K562 (cell line): ENCODE results near the gene SRRM5. TPM values are rescaled to one million over a fixed set of nuclear protein-coding genes. Genes with fewer than 3 reads are reported as not detected.

Experiments used
- ATAC-seq: fragments of 200-7000 bp; cut with Tn5 transposase; 3 replicates; pipeline ENCODE4 v1.9.1; 2020; ENCODE audit warnings: moderate library complexity
- BruUV-seq: library from RNA; stranded (reverse); fragments of 400-500 nt; replicated peaks from 2 replicates; lab custom pipeline; 2021; lab: Mats Ljungman, UMichigan
- CTCF ChIA-PET: fragments of 300-600 bp; formaldehyde crosslinking; extraction: SDS; loops from one replicate; lab custom pipeline; 2021; ENCODE audit warnings: low intra/inter-chr PET ratio; lab: Yijun Ruan, JAX
- POLR2A ChIA-PET: fragments of 300-600, 350-650 bp; sonication (Branson Sonifier 250); formaldehyde crosslinking; extraction: SDS; loops from one replicate; lab custom pipeline; 2021; ENCODE audit warnings: antibody characterized with exemption, inconsistent platforms; lab: Yijun Ruan, JAX
- DNase-seq, 4 experiments: peaks; one replicate each; pipeline versions ENCODE4 v3.0.0 to v3.0.0-alpha.2; 2011 to 2018; ENCODE audit warnings: low spot score in 3 of 4, mixed read lengths in 3 of 4; ENCODE audit errors: extremely low read depth in 1 of 4
- FAIRE-seq: peaks from 2 replicates; lab custom pipeline; 2011; peaks lifted over from hg19 to GRCh38; lab: Jason Lieb, UNC
- H2AFZ ChIP-seq: 2 replicates; pipeline ENCODE4 v1.6.0; 2011; ENCODE audit warnings: low read depth, low read length, control low read depth, inconsistent platforms
- H3K27ac ChIP-seq: fragments of 200-600 bp; 3 replicates; pipeline ENCODE4 v1.8.0; 2011; ENCODE audit warnings: low read depth, mild to moderate bottlenecking, control low read depth, inconsistent platforms, low read length, moderate library complexity, mixed read lengths; ENCODE audit errors: extremely low read depth
- H3K27me3 ChIP-seq, 2 experiments: fragments of 300-600 bp in 1 of 2; 2 replicates in 1 of 2; 3 replicates in 1 of 2; pipeline versions ENCODE4 v1.6.0 to v1.8.0; 2011; ENCODE audit warnings: inconsistent platforms in 2 of 2, low read length in 2 of 2, mild to moderate bottlenecking in 1 of 2, mixed read lengths in 1 of 2, moderate library complexity in 1 of 2; ENCODE audit not compliant: control insufficient read depth in 2 of 2, insufficient read depth in 2 of 2
- H3K36me3 ChIP-seq: fragments of 300-600 bp; 3 replicates; pipeline ENCODE4 v1.8.0; 2011; ENCODE audit warnings: mild to moderate bottlenecking, low read length, inconsistent platforms; ENCODE audit not compliant: control insufficient read depth, insufficient read depth
- H3K4me1 ChIP-seq, 2 experiments: fragments of 200-600 bp in 1 of 2; replicated peaks in 1 of 2; 2 replicates in 1 of 2; 3 replicates in 1 of 2; pipeline versions ENCODE4 v1.5.1 to v1.8.0; 2011; ENCODE audit warnings: inconsistent platforms in 2 of 2, low read length in 2 of 2, mild to moderate bottlenecking in 1 of 2, mixed read lengths in 1 of 2, moderate library complexity in 1 of 2; ENCODE audit not compliant: control insufficient read depth in 2 of 2, insufficient read depth in 2 of 2
- H3K4me2 ChIP-seq: 2 replicates; pipeline ENCODE4 v1.6.1; 2011; ENCODE audit warnings: low read length, control low read depth, inconsistent platforms, mixed read lengths; ENCODE audit not compliant: insufficient read depth
- H3K4me3 ChIP-seq: fragments of 200-600 bp; sonication (generic), shearing (Covaris generic); 2 replicates; pipeline ENCODE4 v1.5.1; 2016; ENCODE audit warnings: control low read depth, inconsistent platforms
- H3K79me2 ChIP-seq: fragments of 200-600 bp; 3 replicates; pipeline ENCODE4 v1.8.0; 2011; ENCODE audit warnings: low read length, inconsistent platforms; ENCODE audit not compliant: control insufficient read depth, insufficient read depth
- H3K9ac ChIP-seq, 2 experiments: 2 replicates each; pipeline versions ENCODE4 v1.6.0 to v1.6.1; 2011; ENCODE audit warnings: low read depth in 2 of 2, low read length in 2 of 2, control low read depth in 1 of 2, inconsistent platforms in 1 of 2, mild to moderate bottlenecking in 1 of 2, mixed read lengths in 1 of 2; ENCODE audit not compliant: insufficient read depth in 1 of 2
- H3K9me1 ChIP-seq: one replicate; pipeline ENCODE4 v1.6.0; 2011; ENCODE audit warnings: inconsistent platforms, mild to moderate bottlenecking, low read length, moderate library complexity; ENCODE audit not compliant: control insufficient read depth, insufficient read depth
- H3K9me3 ChIP-seq: replicated peaks from 2 replicates; pipeline ENCODE4 v1.5.1; 2011; ENCODE audit warnings: low read depth, low read length, inconsistent platforms; ENCODE audit not compliant: control insufficient read depth, insufficient read depth
- H4K20me1 ChIP-seq: replicated peaks from 2 replicates; pipeline ENCODE4 v1.6.1; 2011; ENCODE audit warnings: low read length, inconsistent platforms, mixed read lengths; ENCODE audit not compliant: control insufficient read depth, insufficient read depth
- KAT8 ChIP-seq: fragments of 450-650 bp; IDR thresholded peaks from 2 replicates; pipeline ENCODE4 v1.6.1; 2016; ENCODE audit warnings: low read depth, mild to moderate bottlenecking
- KDM5B ChIP-seq: fragments of 200-600 bp; sonication (generic); IDR thresholded peaks from 2 replicates; pipeline ENCODE4 v1.6.1; 2012; ENCODE audit warnings: low read depth, mild to moderate bottlenecking, moderate library complexity, low read length, control low read depth, inconsistent platforms; ENCODE audit not compliant: insufficient replicate concordance
- KLF10 ChIP-seq: fragments of 250-450 bp; sonication (Bioruptor Pico); IDR thresholded peaks from 2 replicates; pipeline ENCODE4 v1.6.1; 2021; ENCODE audit warnings: matching md5 sums
- PTRF ChIP-seq: fragments of 450-650 bp; IDR thresholded peaks from 2 replicates; pipeline ENCODE4 v1.6.1; 2016; ENCODE audit warnings: mild to moderate bottlenecking, missing genetic modification characterization, missing compliant biosample characterization
- RBM39 ChIP-seq: fragments of 200-400 bp; formaldehyde crosslinking; optimal IDR thresholded peaks from 2 replicates; pipeline ENCODE3; 2018; ENCODE audit warnings: low read depth, low read length
- SP2 ChIP-seq: IDR thresholded peaks from 2 replicates; pipeline ENCODE4 v1.6.1; 2011; ENCODE audit warnings: mild to moderate bottlenecking, low read depth, low read length, moderate library complexity; ENCODE audit not compliant: poor library complexity, severe bottlenecking; ENCODE audit errors: extremely low read depth
- ZNF384 ChIP-seq: IDR thresholded peaks from 2 replicates; pipeline ENCODE4 v1.6.1; 2012; ENCODE audit warnings: low read depth, low read length, improper control_type of control experiment
- ZNF431 ChIP-seq: sonication (generic); formaldehyde crosslinking; IDR thresholded peaks from 2 replicates; pipeline ENCODE4 v1.8.0; 2022; ENCODE audit warnings: mild to moderate bottlenecking, missing genetic modification reagents
- ZNF699 ChIP-seq: fragments of 250-450 bp; sonication (Bioruptor Pico); IDR thresholded peaks from 2 replicates; pipeline ENCODE4 v1.8.0; 2021; ENCODE audit warnings: mild to moderate bottlenecking, moderate library complexity; ENCODE audit not compliant: insufficient replicate concordance
- WGBS: fragments of 100-300 bp; shearing (Covaris generic); methylation state at CpG from one replicate; pipeline ENCODE4 v1.1.6; 2016; ENCODE audit warnings: low coverage, mixed read lengths; ENCODE audit not compliant: insufficient coverage; ENCODE audit errors: missing lambda C conversion rate; 5-methylcytosine and 5-hydroxymethylcytosine counted together
- in situ Hi-C: fragments of 300-500 bp; cut with MboI; formaldehyde crosslinking; loops from 4 replicates; pipeline ENCODE4 v1.15.0; 2018; ENCODE audit warnings: inconsistent platforms, mixed read lengths
- intact Hi-C: fragments of 100-400 bp; cut with micrococcal nuclease; formaldehyde crosslinking; loops from 2 replicates; pipeline ENCODE4 v1.14.2; 2022
- polyA plus RNA-seq, 8 experiments: library from polyadenylated mRNA; depleted of rRNA in 4 of 8; stranded (reverse) in 5 of 8; unstranded in 3 of 8; fragments of >200 nt; fragmentation: Nextera tagmentation in 2 of 8; fragmentation: Illumina TruSeq in 1 of 8; extraction: Ambion mirVana in 2 of 8; extraction: Trizol in 1 of 8; gene quantifications; 2 replicates each; pipeline versions ENCODE4 v1.2.1 to v1.2.3, GENCODE V29; 2011 to 2014; ENCODE audit warnings: inconsistent platforms in 1 of 8, missing spikeins in 1 of 8
- total RNA-seq, 7 experiments: library from RNA; depleted of rRNA in 6 of 7; stranded (reverse); fragments of >200 nt in 6 of 7; fragmentation: Illumina TruSeq in 2 of 7; extraction: Trizol in 2 of 7; gene quantifications; 2 replicates each; pipeline versions ENCODE4 v1.2.1 to v1.2.3, GENCODE V29; 2011 to 2021; ENCODE audit warnings: low replicate concordance in 1 of 7
- TF ChIP-seq, protein P1 (sequence below), 3 experiments: IDR thresholded peaks in 2 of 3; conservative IDR thresholded peaks in 1 of 3; 2 replicates each; pipeline ENCODE4 v1.5.1; 2011 to 2012; ENCODE audit warnings: low read length in 3 of 3, mild to moderate bottlenecking in 3 of 3, control low read depth in 2 of 3, improper control_type of control experiment in 1 of 3, inconsistent platforms in 1 of 3, low read depth in 1 of 3, mixed read lengths in 1 of 3, moderate library complexity in 1 of 3; ENCODE audit not compliant: insufficient read depth in 2 of 3

SRRM5 gene
- total and polyA plus RNA-seq, 9 of the 15 experiments (the other 6 are each of a cell fraction or from before 2014, with no cell fraction given): 0.09 to 0.45 (median 0.18) TPM; not detected in 2

DNA sequence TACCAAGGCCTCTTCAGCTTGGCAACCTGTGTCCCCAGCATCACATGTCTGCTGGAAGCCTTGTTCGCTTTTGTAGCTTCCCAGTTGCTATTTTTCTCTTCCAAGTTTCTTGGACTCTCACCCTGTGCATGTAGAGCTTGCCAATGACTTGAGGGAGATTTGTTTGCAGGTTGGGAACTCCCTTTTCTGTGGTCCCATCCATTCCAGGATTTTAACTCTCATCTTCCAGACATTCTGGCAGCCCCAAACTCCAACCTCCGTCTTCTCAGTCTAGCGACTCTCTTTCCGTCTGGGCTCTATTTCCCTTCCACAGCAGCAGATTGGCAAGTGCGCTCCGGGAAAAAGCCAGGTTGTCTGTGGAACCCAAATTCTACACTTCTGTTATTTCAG lies 49.1 kb downstream of the SRRM5 start:
- H4K20me1 ChIP-seq: no peaks in the 10 kb centered on the region
- WGBS: 93% methylated on average over 6 of the region's 6 CpGs
- no peak for DNase-seq
- no TSS peak for BruUV-seq
- POLR2A ChIA-PET: no interaction called here
- CTCF ChIA-PET: no interaction called here
- H3K79me2 ChIP-seq: no peaks in the 10 kb centered on the region
- intact Hi-C loops (loop anchor here (10.0 kb wide), 1 partner anchor 126 kb away; the partner anchor contains the start of gene ZNF575), in situ Hi-C loops (no loop called here)
- H3K27me3 ChIP-seq: no peaks in the 10 kb centered on the region
- ATAC-seq: no peak
- no peaks in the 10 kb centered on the region for H3K9me3 ChIP-seq
- no peaks in the 10 kb centered on the region for H3K9me1 ChIP-seq
- no peak overlapping the region for H2AFZ ChIP-seq
- H3K36me3 ChIP-seq: peaks cover 8% of the 10 kb centered on the region; the same call in 2 of the 3 replicates
- TF ChIP-seq RBM39 (no peak), KAT8 (no peak)
- FAIRE-seq: no peak
- no peak overlapping the region for H3K4me3 ChIP-seq
- H3K4me2 ChIP-seq: no peak overlapping the region
- H3K9ac ChIP-seq: no peak overlapping the region
- H3K4me1 ChIP-seq: no peaks in the 10 kb centered on the region
- no peak overlapping the region for H3K27ac ChIP-seq

DNA sequence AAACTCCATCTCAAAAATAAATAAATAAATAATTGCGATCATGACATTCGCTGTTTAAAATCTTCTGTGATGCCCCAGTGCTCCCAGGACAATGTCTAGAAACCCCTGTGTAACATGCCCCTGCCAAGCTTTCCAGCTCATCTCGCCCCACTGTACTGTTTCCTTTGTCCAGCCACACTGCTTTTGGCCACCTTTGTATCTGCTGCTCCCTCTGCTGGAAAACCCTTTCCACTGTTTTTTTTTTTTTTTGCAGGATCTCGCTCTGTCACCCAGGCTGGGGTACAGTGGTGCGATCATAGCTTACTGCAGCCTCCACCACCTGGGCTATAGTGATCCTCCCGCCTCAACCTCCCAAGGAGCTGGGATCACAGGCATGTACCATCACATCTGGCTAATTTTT lies 50.6 kb downstream of the SRRM5 start:
- H3K27ac ChIP-seq: no peak overlapping the region
- H3K79me2 ChIP-seq: no peaks in the 10 kb centered on the region; the same call in 2 of the 3 replicates
- H3K27me3 ChIP-seq: no peaks in the 10 kb centered on the region
- in situ Hi-C loops: no loop called here
- FAIRE-seq: peak; percentile 71
- TF ChIP-seq KDM5B (no peak), PTRF (no peak), SP2 (no peak), ZNF384 (peak; percentile 90), ZNF431 (CRISPR knock-in tag) (no peak), KLF10 (CRISPR knock-in tag) (no peak), ZNF699 (CRISPR knock-in tag) (no peak)
- TF ChIP-seq, protein P1, sequence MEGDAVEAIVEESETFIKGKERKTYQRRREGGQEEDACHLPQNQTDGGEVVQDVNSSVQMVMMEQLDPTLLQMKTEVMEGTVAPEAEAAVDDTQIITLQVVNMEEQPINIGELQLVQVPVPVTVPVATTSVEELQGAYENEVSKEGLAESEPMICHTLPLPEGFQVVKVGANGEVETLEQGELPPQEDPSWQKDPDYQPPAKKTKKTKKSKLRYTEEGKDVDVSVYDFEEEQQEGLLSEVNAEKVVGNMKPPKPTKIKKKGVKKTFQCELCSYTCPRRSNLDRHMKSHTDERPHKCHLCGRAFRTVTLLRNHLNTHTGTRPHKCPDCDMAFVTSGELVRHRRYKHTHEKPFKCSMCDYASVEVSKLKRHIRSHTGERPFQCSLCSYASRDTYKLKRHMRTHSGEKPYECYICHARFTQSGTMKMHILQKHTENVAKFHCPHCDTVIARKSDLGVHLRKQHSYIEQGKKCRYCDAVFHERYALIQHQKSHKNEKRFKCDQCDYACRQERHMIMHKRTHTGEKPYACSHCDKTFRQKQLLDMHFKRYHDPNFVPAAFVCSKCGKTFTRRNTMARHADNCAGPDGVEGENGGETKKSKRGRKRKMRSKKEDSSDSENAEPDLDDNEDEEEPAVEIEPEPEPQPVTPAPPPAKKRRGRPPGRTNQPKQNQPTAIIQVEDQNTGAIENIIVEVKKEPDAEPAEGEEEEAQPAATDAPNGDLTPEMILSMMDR (IDR thresholded peaks at IDR 0.05 in 2 of 3, conservative IDR thresholded peaks at IDR 0.05 in 1 of 3; ENCODE audit: insufficient read depth in 2 of 3, low read depth in 1 of 3, low read length in 3 of 3): peak; percentile 54 to 59 (median 56)
- CTCF ChIA-PET: interaction anchor here (0.6 kb wide), 1 partner anchor 434 kb away, joined by 4 read pairs; no protein-coding TSS in a partner anchor
- peak in 1 of 4 experiments; percentile 38 for DNase-seq
- BruUV-seq: no TSS peak
- H3K4me2 ChIP-seq: no peak overlapping the region
- H3K4me3 ChIP-seq: no peak overlapping the region
- intact Hi-C loops: loop anchor here (10.0 kb wide), 1 partner anchor 128 kb away; the partner anchor contains the start of gene ZNF575
- peak; percentile 89 for ATAC-seq
- H4K20me1 ChIP-seq: no peaks in the 10 kb centered on the region; the same call in 1 of the 2 replicates
- H3K9ac ChIP-seq: no peak overlapping the region
- 65% methylated on average over 4 of the region's 6 CpGs for WGBS
- no peaks in the 10 kb centered on the region for H3K9me1 ChIP-seq
- H3K36me3 ChIP-seq: peaks cover 9% of the 10 kb centered on the region; the same call in 2 of the 3 replicates
- peaks cover 5 to 6% of the 10 kb centered on the region in 2 experiments; a peak in 4 of 5 replicates for H3K4me1 ChIP-seq
- POLR2A ChIA-PET: interaction anchor here (1.1 kb wide), 1 partner anchor 9 kb away, joined by 3 read pairs; no protein-coding TSS in a partner anchor
- H2AFZ ChIP-seq: no peak overlapping the region
- H3K9me3 ChIP-seq: no peaks in the 10 kb centered on the region; the same call in 1 of the 2 replicates
